Epithelial cell of esophagus (primary cell): Measurements from ENCODE around the gene LRRIQ4.

Experiments
- DNase-seq: peaks from one replicate; pipeline ENCODE4 v3.0.0; 2010; ENCODE audit warnings: low read depth
- H3K4me3 ChIP-seq: 2 replicates; pipeline ENCODE4 v1.5.1; 2011; ENCODE audit warnings: mild to moderate bottlenecking, low read length, control low read depth
- CTCF ChIP-seq: IDR thresholded peaks from 2 replicates; pipeline ENCODE4 v1.5.1; 2011; ENCODE audit warnings: low read depth, mild to moderate bottlenecking, low read length, control low read depth, inconsistent platforms; ENCODE audit not compliant: insufficient read depth; ENCODE audit errors: missing control alignments

LRRIQ4 gene

GRCh38 chr3:169886671-169887070 is 74.0 kb downstream of the LRRIQ4 start:
- no peak for TF ChIP-seq CTCF
- no peak overlapping the region for H3K4me3 ChIP-seq
- DNase-seq: no peak
